RKO (cell line): ENCODE results near the gene SOWAHC.

ENCODE experiments used
- DNase-seq: peaks from one replicate; pipeline ENCODE4 v3.0.0-alpha.2; 2016; ENCODE audit warnings: low spot score

The SOWAHC gene

DNA sequence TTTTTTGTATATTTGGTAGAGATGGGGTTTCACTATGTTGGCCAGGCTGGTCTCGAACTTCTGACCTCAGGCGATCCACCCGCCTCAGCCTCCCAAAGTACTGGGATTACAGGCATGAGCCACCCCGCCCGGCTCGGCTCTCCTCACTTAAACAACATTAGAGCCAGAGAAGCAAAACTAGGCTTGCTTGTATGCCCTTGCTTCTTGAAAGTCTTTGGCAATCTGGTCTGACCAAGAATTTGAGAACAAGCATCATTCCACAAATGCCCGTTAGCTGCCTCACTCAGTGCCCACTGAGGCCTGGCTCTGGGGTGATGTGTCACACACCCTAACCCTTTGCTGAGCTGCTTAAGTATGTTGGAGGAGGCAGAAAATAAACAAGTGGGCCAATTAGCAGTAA lies 33.5 kb downstream of the SOWAHC start:
- no peak for DNase-seq

DNA sequence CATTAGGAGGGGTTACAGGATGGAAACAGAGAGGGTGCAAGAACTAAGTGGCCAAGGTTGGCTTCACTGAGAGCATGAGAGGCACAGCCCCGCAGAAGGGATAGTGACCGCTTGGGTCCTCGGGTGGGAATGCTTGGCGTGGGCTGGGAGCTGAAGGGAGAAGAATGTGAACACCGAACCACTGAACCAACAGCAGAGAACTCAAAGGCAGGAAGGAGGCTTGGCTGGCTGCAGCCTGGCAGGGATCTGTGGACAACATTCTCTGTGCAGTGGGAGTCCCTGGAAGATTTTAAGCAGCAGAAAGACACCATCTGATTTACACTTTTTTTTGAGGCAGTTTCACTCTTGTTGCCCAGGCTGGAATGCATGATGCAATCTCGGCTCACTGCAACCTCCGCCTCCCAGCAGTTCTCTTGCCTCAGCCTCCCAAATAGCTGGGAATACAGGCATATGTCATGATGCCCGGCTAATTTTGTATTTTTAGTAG lies 33.9 kb downstream of the SOWAHC start:
- DNase-seq, result no peak

DNA sequence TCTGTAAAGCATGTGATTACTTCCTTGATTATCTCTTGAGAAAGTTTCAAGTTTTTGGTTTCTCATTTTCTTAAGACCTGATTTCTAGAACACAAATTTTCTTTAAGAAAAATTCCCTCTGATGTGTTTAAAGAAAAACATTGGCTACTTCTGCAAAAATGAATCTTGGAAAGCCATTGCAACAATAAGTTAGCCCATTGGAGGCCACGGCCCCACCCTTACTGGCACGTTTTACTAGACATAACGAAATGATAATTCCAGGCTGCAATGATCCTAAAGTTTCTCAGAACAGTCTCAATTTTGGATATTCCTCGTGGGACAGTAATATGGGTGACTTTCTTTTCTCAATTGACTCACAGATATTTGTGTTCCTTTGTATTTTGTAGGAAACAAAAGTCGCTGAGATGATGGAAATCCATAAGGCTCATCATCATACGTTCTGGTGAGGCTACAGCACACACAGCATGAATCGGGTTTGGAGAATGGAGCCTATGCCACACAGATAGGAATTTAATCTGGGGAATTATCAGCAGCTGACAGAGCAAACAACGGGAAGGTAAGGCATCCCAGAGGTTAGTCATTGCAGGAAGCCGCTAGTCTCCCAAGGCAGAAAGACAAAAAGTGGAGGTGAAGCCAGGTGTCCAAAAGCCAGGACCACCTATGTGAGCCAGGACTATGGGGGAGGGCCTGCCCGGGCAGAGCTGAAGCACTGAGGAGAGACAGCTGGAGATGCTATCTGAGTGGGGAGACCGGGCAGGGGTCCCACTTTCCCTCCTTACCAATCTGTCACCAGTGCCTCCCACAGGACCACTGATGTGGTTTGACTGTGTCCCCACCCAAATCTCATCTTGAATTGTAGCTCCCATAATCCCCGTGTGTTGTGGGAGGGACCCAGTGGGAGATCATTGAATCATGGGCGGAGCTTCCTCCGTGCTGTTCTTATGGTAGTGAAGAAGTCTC lies 35.9 kb downstream of the SOWAHC start:
- DNase-seq, result no peak

DNA sequence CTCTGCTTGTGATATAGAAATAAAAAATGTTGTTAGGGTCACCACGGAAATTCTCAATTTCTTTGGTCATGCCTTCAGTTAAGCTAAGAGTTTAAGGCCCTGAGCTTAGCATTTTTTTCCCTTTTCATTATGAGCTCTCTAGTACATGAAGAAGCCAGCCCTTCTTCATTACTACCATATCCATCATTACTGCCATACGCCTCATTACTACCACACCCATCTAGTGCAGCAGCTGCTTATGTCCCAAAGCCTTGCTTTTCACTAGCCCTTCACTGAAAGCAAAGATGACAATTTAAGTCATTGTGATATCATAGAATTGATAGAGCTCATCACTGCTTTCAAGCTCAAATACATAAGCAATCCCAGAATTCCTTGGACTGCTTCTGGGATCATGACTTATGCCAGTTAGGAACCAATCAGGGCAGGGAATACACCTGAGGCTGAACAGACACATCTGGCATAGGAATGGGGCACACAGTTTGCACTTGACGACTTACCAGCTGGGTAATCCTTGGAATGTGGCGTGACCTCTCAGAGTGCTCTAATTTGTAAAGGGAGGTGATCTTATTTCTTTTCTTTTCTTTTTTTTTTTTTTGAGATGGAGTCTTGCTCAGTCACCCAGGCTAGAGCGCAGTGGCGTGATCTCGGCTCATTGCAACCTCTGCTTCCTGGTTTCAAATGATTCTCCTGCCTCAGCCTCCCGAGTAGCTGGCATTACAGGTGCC lies 40.3 kb downstream of the SOWAHC start:
- no peak for DNase-seq

DNA sequence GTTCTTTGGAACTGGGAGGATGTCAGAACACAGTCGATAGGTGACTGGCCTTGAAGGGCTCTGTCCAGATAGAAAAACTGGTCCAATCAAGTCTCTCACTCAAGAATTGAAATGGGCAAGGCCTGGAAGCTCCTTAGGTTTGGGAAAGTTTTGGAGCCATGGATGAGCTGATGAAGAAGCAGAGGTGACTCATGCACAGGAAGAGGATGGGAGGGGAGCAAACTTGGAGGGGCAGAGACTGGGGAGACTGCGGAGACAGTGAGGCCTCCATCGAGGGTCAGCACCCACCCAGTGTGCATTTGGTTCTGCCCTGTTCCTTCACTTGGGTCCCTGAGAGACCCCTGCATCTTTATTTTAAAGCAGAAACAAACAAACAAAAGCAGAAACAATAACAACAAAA lies 41.1 kb downstream of the SOWAHC start:
- no peak for DNase-seq

DNA sequence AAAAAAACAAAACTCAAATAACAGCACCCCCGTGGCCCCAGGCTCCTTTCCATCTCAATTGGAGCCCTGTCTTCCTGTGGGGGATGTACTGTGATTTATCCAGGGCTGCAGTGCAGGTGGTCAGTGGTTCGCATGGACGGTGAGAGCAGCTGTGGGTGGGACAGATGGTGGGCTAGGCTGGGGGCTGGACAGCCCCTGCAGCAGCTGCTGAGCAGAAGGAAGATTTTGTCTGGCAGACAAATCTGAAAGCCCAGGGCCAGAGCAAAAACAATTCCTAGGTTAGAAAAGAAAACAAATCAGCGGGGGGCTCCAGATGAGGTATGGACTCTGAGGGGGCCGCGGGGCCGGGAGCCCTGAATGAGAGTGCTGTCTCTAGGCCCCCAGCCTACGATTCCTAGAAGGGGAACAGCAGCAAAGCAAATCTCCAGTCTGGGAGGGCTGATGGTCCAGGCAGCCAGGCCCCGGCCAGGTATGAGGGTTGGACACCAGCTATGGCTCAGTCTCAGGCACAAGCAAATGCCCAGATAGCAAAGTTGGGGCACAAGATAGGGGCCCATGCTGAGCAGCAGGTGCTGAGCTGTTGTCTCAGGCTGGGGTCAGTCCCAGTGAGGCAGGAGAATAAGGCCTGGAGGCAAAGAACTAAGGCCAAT lies 45.4 kb downstream of the SOWAHC start:
- DNase-seq, result no peak

DNA sequence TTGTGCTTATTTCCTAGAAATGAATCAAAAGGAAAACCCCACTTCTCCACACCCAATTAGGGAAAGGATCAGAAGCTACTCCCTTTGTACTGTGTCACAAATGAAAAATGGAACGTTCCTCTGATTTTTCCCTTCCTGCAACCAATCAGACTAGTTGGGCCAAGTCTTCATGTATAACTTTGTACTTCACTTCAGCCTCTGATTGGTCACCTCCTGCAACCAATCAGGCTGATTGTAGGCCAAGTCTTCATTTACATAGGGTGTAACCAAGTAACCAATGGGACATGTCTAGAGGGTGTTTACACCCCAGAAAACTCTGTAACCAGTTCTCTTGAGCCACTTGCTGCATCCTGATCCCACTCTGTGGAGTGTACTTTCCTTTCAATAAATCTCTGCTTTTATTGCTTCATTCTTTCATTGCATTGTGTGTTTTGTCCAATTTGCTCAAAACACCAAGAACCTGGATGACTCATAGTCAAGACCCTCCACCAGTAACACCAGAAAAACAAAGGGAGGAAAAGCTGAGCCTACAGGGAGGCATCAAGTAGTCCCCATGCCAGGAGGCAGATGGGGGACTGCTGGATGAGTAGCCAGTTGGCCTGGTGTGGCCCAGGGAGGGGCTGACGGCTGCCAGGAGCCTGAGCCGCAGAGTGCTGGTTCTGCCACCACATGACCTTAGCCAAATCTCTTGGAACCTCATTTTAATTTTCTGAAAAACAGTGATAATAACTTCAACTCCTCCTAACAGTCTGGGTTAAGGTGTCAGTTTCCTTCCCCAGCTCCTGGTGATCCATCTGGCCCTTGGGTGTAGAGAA lies 46.1 kb downstream of the SOWAHC start:
- DNase-seq, result peak; percentile 19

DNA sequence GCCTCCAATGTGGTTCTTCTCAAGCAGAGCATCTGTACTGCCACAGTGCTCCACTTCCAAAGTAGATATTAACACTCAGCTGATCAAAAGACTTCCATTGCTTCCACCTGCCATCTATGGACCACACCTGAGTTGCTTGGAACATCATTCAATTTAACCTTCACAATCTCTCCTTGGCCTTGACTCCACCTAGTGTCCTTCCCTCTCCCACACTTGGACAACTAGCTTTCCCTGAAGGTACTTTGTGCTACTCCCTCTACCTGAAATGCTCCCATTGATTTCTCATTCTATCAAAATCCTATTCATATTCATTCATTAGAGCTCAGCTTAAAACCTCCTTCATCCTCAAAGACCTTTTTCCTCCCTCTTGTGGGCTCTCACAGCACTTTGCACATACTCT lies 48.7 kb downstream of the SOWAHC start:
- DNase-seq, result no peak

DNA sequence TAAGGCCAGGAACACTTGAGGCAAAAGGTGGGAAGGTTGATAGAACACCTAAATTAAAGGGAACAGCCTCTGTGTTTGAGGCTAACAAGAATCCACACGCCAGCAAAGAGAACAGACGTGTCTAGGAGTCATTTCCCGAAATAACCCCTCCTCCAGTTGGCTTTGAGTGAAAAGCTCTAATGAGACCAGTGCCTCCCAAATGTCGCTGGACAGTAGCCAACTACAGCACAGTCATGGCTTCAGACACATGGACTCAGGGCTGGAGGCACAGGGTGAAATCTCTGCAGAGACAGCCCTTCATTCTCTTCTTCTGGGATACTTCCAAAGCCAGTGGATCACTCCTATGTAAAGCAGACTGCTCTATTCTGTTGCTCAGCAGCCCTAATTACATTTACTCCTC lies 49.6 kb downstream of the SOWAHC start:
- DNase-seq, result peak; percentile 11

DNA sequence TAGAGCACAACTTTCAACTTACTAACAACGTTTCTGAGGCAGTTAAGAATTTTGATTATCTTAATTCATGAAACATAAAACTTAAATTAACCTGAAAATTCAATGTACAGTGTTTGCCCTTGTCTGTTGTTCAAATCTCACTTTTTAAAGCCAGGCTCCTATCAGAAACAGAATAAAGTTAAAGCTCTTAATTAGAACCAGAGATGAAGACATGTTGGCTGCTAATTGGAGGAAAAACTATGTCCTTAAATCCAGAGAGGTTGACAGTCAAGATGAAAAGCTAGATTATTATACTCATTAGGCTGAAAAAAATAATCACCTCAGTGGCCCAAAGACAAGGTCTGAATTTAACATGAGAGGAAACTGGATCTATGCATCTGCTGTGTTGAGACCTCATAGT lies 52.3 kb downstream of the SOWAHC start:
- DNase-seq, result no peak
